ENCODE data around the gene PDC. TPM values are rescaled to one million over a fixed set of nuclear protein-coding genes. Genes with fewer than 3 reads are reported as not detected.

The PDC gene
- polyA plus RNA-seq (ENCODE audit: low read depth in 6 of 6) = not detected

- peaks cover 4 to 9% (median 6%) of the 10 kb centered on the region in 3 donors for H3K4me1 Mint-ChIP-seq
- H3K9me3 Mint-ChIP-seq = peaks cover 0 to 1% (median 0%) of the 10 kb centered on the region in 7 donors
- DNase-seq = no peak
- peaks cover 0 to 5% (median 0%) of the 10 kb centered on the region in 3 donors for H3K27me3 Mint-ChIP-seq
- H3K27ac Mint-ChIP-seq = no peak within 1 kb of the TSS
- no peak within 1 kb of the TSS for H3K4me3 Mint-ChIP-seq
- ATAC-seq (ENCODE audit: low read depth in 2 of 2) = no peak
- H3K36me3 Mint-ChIP-seq = no peaks in the 10 kb centered on the region
These were observed at the start of gene PDC for GRCh38 chr1:186461014-186461413. TSS of gene PDC (minus strand) at chr1:186461114. CDS start at chr1:186449459, 11,655 bp downstream.

DNA sequence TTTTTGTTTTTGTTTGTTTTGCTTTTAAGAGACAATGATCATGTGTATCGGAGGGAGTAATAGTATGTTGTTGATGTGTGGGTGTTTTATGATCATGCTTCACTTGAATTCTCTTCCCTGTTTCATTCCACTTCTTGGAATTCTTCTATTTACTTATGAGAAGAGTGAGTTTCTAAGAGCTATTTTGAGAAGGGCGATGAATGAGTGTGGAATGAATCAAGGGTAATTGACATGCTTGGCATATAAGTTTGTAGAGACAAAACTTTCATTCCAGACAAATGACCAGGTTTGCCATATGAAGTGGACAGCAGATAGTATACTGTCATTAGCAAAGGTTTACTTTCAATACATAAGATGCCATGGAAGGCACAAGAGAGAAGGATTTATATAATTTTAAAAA lies 42.3 kb upstream of the PDC start:
- no peak overlapping the region for H3K27ac Mint-ChIP-seq
- no peaks in the 10 kb centered on the region for H3K27me3 Mint-ChIP-seq
- no peak for ATAC-seq (ENCODE audit: low read depth in 2 of 2)
- no peak for DNase-seq
- peaks cover 0 to 6% (median 0%) of the 10 kb centered on the region in 3 donors for H3K4me1 Mint-ChIP-seq
- H3K4me3 Mint-ChIP-seq = no peak overlapping the region
- peaks cover 0 to 21% of the 10 kb centered on the region in 2 donors for H3K36me3 Mint-ChIP-seq
- peaks cover 3 to 35% (median 25%) of the 10 kb centered on the region in 7 donors for H3K9me3 Mint-ChIP-seq

DNA sequence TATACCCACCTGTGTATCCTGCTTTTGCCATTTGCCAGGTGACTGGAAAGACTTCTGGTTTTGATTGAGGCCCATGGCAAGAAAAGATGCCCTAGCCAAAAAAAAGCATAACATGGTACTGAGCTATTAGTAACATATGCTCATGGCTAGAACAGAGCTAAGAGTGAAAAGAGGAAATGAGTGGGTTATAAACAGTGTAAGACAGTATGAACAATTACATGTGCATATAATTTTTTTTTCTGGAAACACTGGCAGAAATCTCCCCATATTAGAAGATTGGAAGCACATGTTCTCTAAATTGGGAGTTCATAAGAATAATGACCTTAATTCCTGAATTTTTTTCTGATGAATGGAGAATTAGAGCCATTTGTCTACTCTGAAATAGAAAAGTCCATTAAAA lies 41.2 kb upstream of the PDC start:
- Mint-ChIP-seq H3K36me3 (peaks cover 0 to 15% of the 10 kb centered on the region in 2 donors), H3K9me3 (peaks cover 3 to 24% (median 19%) of the 10 kb centered on the region in 7 donors), H3K27me3 (no peaks in the 10 kb centered on the region), H3K4me1 (peaks cover 0 to 6% (median 0%) of the 10 kb centered on the region in 3 donors), H3K27ac (no peak overlapping the region), H3K4me3 (no peak overlapping the region)
- no peak for DNase-seq
- no peak for ATAC-seq (ENCODE audit: low read depth in 2 of 2)

- Mint-ChIP-seq H3K4me3 (no peak overlapping the region), H3K27ac (no peak overlapping the region), H3K36me3 (peaks cover 0 to 6% of the 10 kb centered on the region in 2 donors), H3K9me3 (peaks cover 3 to 15% (median 9%) of the 10 kb centered on the region in 7 donors), H3K4me1 (peaks cover 0 to 6% (median 0%) of the 10 kb centered on the region in 3 donors), H3K27me3 (no peaks in the 10 kb centered on the region)
- no peak for ATAC-seq (ENCODE audit: low read depth in 2 of 2)
- no peak for DNase-seq
These were observed 39.9 kb upstream of the PDC start for GRCh38 chr1:186500804-186501203.

GRCh38 chr1:186499571-186499970 lies 38.7 kb upstream of the PDC start:
- Mint-ChIP-seq H3K27me3 (no peaks in the 10 kb centered on the region), H3K4me1 (peaks cover 0 to 6% (median 0%) of the 10 kb centered on the region in 3 donors), H3K9me3 (peaks cover 0 to 3% (median 3%) of the 10 kb centered on the region in 7 donors), H3K36me3 (no peaks in the 10 kb centered on the region), H3K4me3 (no peak overlapping the region), H3K27ac (peak overlapping the region in 1 of 6 donors; percentile 29)
- ATAC-seq (ENCODE audit: low read depth in 2 of 2) = no peak
- no peak for DNase-seq

- peaks cover 0 to 6% (median 0%) of the 10 kb centered on the region in 3 donors for H3K4me1 Mint-ChIP-seq
- peaks cover 0 to 3% (median 0%) of the 10 kb centered on the region in 7 donors for H3K9me3 Mint-ChIP-seq
- no peak overlapping the region for H3K27ac Mint-ChIP-seq
- no peak overlapping the region for H3K4me3 Mint-ChIP-seq
- DNase-seq = no peak
- H3K36me3 Mint-ChIP-seq = no peaks in the 10 kb centered on the region
- ATAC-seq (ENCODE audit: low read depth in 2 of 2) = no peak
- no peaks in the 10 kb centered on the region for H3K27me3 Mint-ChIP-seq
These were observed 37.9 kb upstream of the PDC start for GRCh38 chr1:186498695-186499389.

GRCh38 chr1:186498071-186498470 lies 37.2 kb upstream of the PDC start:
- ATAC-seq (ENCODE audit: low read depth in 2 of 2) = no peak
- H3K36me3 Mint-ChIP-seq = no peaks in the 10 kb centered on the region
- H3K9me3 Mint-ChIP-seq = peaks cover 0 to 2% (median 0%) of the 10 kb centered on the region in 7 donors

GRCh38 chr1:186497651-186498050 lies 36.7 kb upstream of the PDC start:
- H3K36me3 Mint-ChIP-seq = no peaks in the 10 kb centered on the region
- H3K27ac Mint-ChIP-seq = no peak overlapping the region
- ATAC-seq (ENCODE audit: low read depth in 2 of 2) = no peak
- no peaks in the 10 kb centered on the region for H3K9me3 Mint-ChIP-seq
- H3K4me3 Mint-ChIP-seq = no peak overlapping the region
- DNase-seq = no peak
- H3K27me3 Mint-ChIP-seq = no peaks in the 10 kb centered on the region
- H3K4me1 Mint-ChIP-seq = peaks cover 0 to 6% (median 0%) of the 10 kb centered on the region in 3 donors

More at GRCh38 chr1:186498071-186498470, 37.2 kb upstream of the PDC start:
- no peak overlapping the region for H3K4me3 Mint-ChIP-seq
- DNase-seq = no peak
- H3K4me1 Mint-ChIP-seq = peaks cover 0 to 6% (median 0%) of the 10 kb centered on the region in 3 donors
- no peaks in the 10 kb centered on the region for H3K27me3 Mint-ChIP-seq
- H3K27ac Mint-ChIP-seq = no peak overlapping the region

- H3K4me1 Mint-ChIP-seq = no peaks in the 10 kb centered on the region
- no peak for DNase-seq
- H3K9me3 Mint-ChIP-seq = no peaks in the 10 kb centered on the region
- no peak for ATAC-seq (ENCODE audit: low read depth in 2 of 2)
- no peak overlapping the region for H3K4me3 Mint-ChIP-seq
- no peaks in the 10 kb centered on the region for H3K27me3 Mint-ChIP-seq
- peak overlapping the region in 1 of 6 donors; percentile 27 for H3K27ac Mint-ChIP-seq
- H3K36me3 Mint-ChIP-seq = no peaks in the 10 kb centered on the region
These were observed 35.4 kb upstream of the PDC start for GRCh38 chr1:186496171-186496851.

DNA sequence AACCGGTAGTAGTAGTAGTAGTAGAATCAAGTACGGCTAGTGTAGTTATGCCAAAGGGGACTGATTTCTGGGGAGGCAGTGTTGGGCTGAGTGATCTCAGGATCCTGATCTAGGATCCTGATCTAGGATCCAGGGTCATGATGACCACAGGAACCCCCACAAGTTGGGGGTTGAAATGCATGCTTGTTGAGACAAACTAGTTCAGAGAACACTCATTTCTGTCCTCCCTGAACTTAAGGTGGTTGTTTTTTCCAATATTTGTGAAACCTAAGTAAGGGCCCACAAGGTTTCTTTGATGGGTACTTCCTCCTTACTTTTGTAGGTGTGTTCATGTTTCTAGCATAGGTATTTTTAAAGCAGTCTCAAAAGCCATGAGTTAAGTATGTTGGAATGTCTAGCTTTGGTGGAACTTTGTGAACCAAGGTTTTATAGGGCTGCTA lies 33.9 kb upstream of the PDC start:
- H3K27ac Mint-ChIP-seq = no peak overlapping the region
- DNase-seq (no peak), ATAC-seq (ENCODE audit: low read depth in 2 of 2) (no peak)
- H3K4me3 Mint-ChIP-seq = no peak overlapping the region
- no peaks in the 10 kb centered on the region for H3K27me3 Mint-ChIP-seq
- no peaks in the 10 kb centered on the region for H3K36me3 Mint-ChIP-seq
- H3K4me1 Mint-ChIP-seq = no peaks in the 10 kb centered on the region
- H3K9me3 Mint-ChIP-seq = no peaks in the 10 kb centered on the region

DNA sequence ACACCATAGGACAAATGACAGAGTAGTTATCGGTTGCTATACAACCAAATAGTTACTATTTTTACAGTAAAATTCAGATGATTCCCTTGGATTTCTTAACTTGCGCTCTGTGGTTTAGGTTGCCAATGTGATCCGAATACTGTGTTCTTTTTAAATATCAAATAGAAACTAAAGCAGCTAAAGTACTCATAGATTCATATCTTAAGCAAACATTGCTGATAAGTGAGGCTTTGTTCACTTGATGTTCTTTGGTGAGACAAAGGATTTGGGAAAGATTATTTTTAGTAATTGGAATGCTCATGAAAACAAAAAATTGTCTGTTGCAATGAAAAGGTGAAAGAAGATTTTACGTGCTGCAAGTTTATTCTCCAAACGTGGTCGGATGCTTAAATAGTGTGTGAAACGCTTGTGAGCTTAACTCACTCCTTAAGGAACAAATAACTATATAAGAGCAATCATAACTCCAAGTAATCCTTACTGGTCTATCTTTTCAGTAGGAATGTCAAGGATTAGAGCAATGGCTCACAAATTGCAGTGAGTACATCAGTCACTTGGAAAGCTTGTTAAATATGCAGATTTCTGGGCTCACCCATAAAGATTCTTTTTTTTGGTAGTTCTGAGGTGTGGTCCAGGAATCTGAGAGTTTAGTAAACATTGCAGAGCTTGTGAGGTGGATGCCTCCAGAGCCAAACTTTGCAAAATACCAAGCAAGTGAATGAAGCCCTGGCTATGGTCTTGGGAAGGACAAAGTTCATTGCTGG lies 31.8 kb upstream of the PDC start:
- Mint-ChIP-seq H3K27me3 (no peaks in the 10 kb centered on the region), H3K4me3 (no peak overlapping the region), H3K27ac (peak overlapping the region in 1 of 6 donors; percentile 66), H3K9me3 (no peaks in the 10 kb centered on the region), H3K4me1 (no peaks in the 10 kb centered on the region), H3K36me3 (no peaks in the 10 kb centered on the region)
- ATAC-seq (ENCODE audit: low read depth in 2 of 2) (no peak), DNase-seq (no peak)

- Mint-ChIP-seq H3K36me3 (no peaks in the 10 kb centered on the region), H3K27ac (no peak overlapping the region), H3K4me3 (no peak overlapping the region), H3K27me3 (no peaks in the 10 kb centered on the region), H3K9me3 (no peaks in the 10 kb centered on the region), H3K4me1 (no peaks in the 10 kb centered on the region)
- DNase-seq = no peak
- no peak for ATAC-seq (ENCODE audit: low read depth in 2 of 2)
These were observed 30.4 kb upstream of the PDC start for GRCh38 chr1:186491336-186491735.

- no peaks in the 10 kb centered on the region for H3K36me3 Mint-ChIP-seq
- H3K27me3 Mint-ChIP-seq = peaks cover 0 to 3% (median 0%) of the 10 kb centered on the region in 3 donors
- no peak overlapping the region for H3K27ac Mint-ChIP-seq
- no peak for ATAC-seq (ENCODE audit: low read depth in 2 of 2)
- no peak overlapping the region for H3K4me3 Mint-ChIP-seq
- no peaks in the 10 kb centered on the region for H3K4me1 Mint-ChIP-seq
- H3K9me3 Mint-ChIP-seq = no peaks in the 10 kb centered on the region
- DNase-seq = no peak
These were observed 26.2 kb upstream of the PDC start for GRCh38 chr1:186487163-186487562.

Data from naive B cell (primary cell).